Measurements from ENCODE around the gene KRTAP5-7.
"Not testable (repeated sequence)": the region's sequence is repeated elsewhere in the genome, so short reads cannot be mapped to it uniquely, and the experiment has no call there.

The KRTAP5-7 gene

GRCh38 chr11:71564430-71564829 lies 37.4 kb downstream of the KRTAP5-7 start:
- DNase-seq: no peak

- DNase-seq: no peak
These were observed 38.2 kb downstream of the KRTAP5-7 start, which contains the start of gene KRTAP5-10 for GRCh38 chr11:71565263-71565662. KRTAP5-10 (plus strand) TSS chr11:71565563; CDS start chr11:71565588, 25 bp downstream.

- DNase-seq: no peak
These were observed 39.1 kb downstream of the KRTAP5-7 start for GRCh38 chr11:71566081-71566620.

- DNase-seq: not testable (repeated sequence)
These were observed 39.8 kb downstream of the KRTAP5-7 start for GRCh38 chr11:71566626-71567599.

- not testable (repeated sequence) for DNase-seq
These were observed 40.6 kb downstream of the KRTAP5-7 start for GRCh38 chr11:71567633-71568032.

- DNase-seq: no peak
These were observed 41.8 kb downstream of the KRTAP5-7 start for GRCh38 chr11:71568704-71569349.

- DNase-seq: not testable (repeated sequence)
These were observed 44.2 kb downstream of the KRTAP5-7 start for GRCh38 chr11:71571101-71571850.

GRCh38 chr11:71572811-71573210 lies 45.7 kb downstream of the KRTAP5-7 start:
- DNase-seq: no peak

GRCh38 chr11:71574418-71574817 lies 47.4 kb downstream of the KRTAP5-7 start:
- no peak for DNase-seq

- DNase-seq: no peak
These were observed 48.8 kb downstream of the KRTAP5-7 start for GRCh38 chr11:71575723-71576424.

- DNase-seq: not testable (repeated sequence)
These were observed 49.8 kb downstream of the KRTAP5-7 start for GRCh38 chr11:71576688-71577465.

GRCh38 chr11:71577469-71578004 lies 50.5 kb downstream of the KRTAP5-7 start:
- DNase-seq: no peak

Measured in NK-92 treated with Interleukin-12 subunit alpha and Interleukin-12 subunit beta, amount 100 ng/mL, for 24 hours (cell line).